22Rv1 (cell line): ENCODE measurements around the gene CSF1R.

ENCODE experiments used
- ZFX ChIP-seq: fragments of 450-650 bp; IDR thresholded peaks from 2 replicates; pipeline ENCODE4 v1.6.1; 2017; ENCODE audit warnings: antibody characterized with exemption, borderline replicate concordance
- TF ChIP-seq, protein P1 (sequence below): fragments of 450-650 bp; IDR thresholded peaks from 2 replicates; pipeline ENCODE4 v1.5.1; 2017; ENCODE audit warnings: mild to moderate bottlenecking

DNA sequence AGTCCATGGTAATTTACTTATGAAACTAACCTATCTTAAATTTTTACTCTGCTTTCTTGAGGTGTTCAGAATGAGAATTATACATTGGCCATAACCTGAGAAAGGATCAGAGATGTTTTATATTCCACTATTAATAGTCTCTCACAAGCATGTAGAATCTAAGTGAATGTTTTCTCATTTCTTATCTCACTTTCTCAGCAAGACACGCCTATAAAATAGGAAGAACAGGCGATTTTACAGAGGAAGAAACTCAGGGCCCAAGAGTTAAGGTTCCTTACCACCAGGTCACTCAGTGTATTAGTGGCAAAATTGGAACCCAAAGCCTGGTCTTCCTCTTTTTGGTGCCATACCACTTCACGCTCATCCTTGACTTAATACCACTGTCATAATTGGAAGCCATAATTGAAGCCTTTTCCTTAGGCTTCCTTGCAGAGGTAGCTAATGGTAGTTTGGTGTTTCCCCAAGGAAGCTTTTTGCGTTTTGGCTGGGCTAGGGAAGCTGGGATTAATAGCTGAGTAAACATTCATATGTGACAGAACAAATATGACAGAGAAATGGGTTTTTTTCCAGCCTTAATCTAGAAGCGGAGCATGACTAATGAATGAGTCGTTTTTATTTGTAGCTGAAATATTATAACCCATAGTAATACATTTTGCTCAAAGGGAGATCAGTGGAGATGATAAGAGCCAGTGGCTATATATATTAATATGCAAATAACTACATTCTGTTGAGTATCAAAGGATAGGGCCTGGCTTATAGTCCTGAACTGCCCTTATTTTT lies 68.9 kb downstream of the CSF1R start:
- TF ChIP-seq, protein P1, sequence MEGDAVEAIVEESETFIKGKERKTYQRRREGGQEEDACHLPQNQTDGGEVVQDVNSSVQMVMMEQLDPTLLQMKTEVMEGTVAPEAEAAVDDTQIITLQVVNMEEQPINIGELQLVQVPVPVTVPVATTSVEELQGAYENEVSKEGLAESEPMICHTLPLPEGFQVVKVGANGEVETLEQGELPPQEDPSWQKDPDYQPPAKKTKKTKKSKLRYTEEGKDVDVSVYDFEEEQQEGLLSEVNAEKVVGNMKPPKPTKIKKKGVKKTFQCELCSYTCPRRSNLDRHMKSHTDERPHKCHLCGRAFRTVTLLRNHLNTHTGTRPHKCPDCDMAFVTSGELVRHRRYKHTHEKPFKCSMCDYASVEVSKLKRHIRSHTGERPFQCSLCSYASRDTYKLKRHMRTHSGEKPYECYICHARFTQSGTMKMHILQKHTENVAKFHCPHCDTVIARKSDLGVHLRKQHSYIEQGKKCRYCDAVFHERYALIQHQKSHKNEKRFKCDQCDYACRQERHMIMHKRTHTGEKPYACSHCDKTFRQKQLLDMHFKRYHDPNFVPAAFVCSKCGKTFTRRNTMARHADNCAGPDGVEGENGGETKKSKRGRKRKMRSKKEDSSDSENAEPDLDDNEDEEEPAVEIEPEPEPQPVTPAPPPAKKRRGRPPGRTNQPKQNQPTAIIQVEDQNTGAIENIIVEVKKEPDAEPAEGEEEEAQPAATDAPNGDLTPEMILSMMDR: no peak
- no peak for TF ChIP-seq ZFX
